DOHH2 (cell line): ENCODE data around the gene CD40.

Source experiments
- EZH2phosphoT487 ChIP-seq: fragments of 200-600 bp; sonication (generic); IDR thresholded peaks from 2 replicates; pipeline ENCODE4 v1.6.1; 2017; ENCODE audit warnings: borderline replicate concordance, mild to moderate bottlenecking, antibody characterized with exemption, low read length, moderate library complexity, mixed read lengths
- TF ChIP-seq, protein P1 (sequence below): fragments of 200-600 bp; sonication (generic); IDR thresholded peaks from one replicate; pipeline ENCODE4 v1.5.1; 2014; ENCODE audit warnings: antibody characterized with exemption, mild to moderate bottlenecking, low read depth, low read length; ENCODE audit not compliant: poor library complexity, severe bottlenecking

DNA sequence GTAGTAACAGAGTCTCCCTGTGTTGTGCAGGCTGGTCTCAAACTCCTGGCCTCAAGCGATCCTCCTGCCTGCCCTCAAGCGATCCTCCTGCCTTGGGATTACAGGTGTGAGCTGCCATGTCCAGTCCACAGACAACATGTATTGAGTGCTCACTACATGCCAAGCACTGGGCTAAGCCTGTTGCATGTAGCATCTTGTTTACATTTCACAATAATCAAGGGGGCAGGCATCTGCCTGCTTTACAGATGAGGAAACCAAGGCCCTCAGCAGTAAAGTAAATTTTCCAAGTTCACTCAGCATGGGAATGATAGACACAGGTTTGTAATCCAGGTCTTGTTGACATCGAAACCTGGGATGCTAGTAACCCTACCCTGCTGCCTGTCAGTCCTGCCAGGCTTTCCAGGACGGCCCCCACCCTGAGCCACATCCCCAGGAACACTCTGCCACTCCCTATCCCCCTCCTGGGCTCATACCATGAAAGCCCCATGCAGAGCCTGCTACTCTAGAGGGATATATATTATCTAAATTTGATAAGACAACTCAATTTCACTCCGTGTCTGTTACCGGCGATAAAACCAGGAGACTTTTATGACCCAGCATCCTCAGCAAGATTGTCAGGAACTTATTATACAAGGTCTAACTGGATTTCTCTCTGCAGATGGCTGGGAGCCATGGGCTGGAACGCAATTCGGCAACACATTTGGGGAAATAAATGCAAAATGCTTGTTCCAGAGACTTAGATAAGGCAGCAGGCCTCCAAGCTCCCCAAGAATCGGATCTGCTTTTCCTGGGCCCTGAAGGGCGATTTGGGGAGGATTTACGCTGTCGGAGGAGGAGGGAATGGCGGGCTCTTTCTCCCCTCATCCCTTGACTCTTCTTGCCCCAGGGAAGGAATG, 30.4 kb downstream of the CD40 start:
- TF ChIP-seq, protein P1, sequence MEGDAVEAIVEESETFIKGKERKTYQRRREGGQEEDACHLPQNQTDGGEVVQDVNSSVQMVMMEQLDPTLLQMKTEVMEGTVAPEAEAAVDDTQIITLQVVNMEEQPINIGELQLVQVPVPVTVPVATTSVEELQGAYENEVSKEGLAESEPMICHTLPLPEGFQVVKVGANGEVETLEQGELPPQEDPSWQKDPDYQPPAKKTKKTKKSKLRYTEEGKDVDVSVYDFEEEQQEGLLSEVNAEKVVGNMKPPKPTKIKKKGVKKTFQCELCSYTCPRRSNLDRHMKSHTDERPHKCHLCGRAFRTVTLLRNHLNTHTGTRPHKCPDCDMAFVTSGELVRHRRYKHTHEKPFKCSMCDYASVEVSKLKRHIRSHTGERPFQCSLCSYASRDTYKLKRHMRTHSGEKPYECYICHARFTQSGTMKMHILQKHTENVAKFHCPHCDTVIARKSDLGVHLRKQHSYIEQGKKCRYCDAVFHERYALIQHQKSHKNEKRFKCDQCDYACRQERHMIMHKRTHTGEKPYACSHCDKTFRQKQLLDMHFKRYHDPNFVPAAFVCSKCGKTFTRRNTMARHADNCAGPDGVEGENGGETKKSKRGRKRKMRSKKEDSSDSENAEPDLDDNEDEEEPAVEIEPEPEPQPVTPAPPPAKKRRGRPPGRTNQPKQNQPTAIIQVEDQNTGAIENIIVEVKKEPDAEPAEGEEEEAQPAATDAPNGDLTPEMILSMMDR, result no peak
- TF ChIP-seq EZH2phosphoT487, result no peak
